Tibial nerve (tissue), 3 donors: ENCODE data around the gene AP2A2.

Source experiments
- CTCF ChIP-seq, 5 experiments: fragments of 200-600 bp in 3 of 5; fragments of 450-650 bp in 2 of 5; sonication (generic) in 3 of 5; IDR thresholded peaks; one replicate each; pipeline ENCODE4 v1.5.1; 2016 to 2019; ENCODE audit warnings: antibody characterized with exemption in 5 of 5, mild to moderate bottlenecking in 3 of 5, moderate library complexity in 2 of 5
- POLR2A ChIP-seq, 2 donors: fragments of 450-650 bp; IDR thresholded peaks; one replicate each; pipeline ENCODE4 v1.6.1; 2017; ENCODE audit warnings: antibody characterized with exemption in 2 of 2, mild to moderate bottlenecking in 2 of 2, moderate library complexity in 2 of 2

- no peak for TF ChIP-seq CTCF (IDR thresholded peaks at IDR 0.05)
- TF ChIP-seq POLR2A (IDR thresholded peaks at IDR 0.05), result no peak
These were observed 74.9 kb downstream of the AP2A2 start for GRCh38 chr11:1000357-1001278.
